WTC11 (cell line): Measurements from ENCODE around the gene ID3. TPM values are rescaled to one million over a fixed set of nuclear protein-coding genes. Genes with fewer than 3 reads are reported as not detected.

Experiments used
- ATAC-seq: fragments of 200-7000 bp; cut with Tn5 transposase; 2 replicates; pipeline ENCODE4 v1.10.0; 2021; ENCODE audit warnings: mild to moderate bottlenecking, moderate library complexity
- CTCF ChIA-PET: fragments of 300-600 bp; sonication (Branson Sonifier 250); formaldehyde crosslinking; loops from one replicate; lab custom pipeline; 2021; ENCODE audit warnings: antibody characterized with exemption; lab: Charles Lee
- POLR2A ChIA-PET: fragments of 350-600 bp; sonication (Branson Sonifier 250); formaldehyde crosslinking; loops from one replicate; lab custom pipeline; 2021; ENCODE audit warnings: antibody characterized with exemption; lab: Charles Lee
- DNase-seq: peaks from one replicate; pipeline ENCODE4 v3.0.0; 2021; ENCODE audit warnings: low spot score
- H3K27ac Mint-ChIP-seq: 2 replicates; pipeline ENCODE4 v1.8.0; 2021; ENCODE audit warnings: mixed read lengths
- H3K27me3 Mint-ChIP-seq: 2 replicates; pipeline ENCODE4 v1.8.0; 2021; ENCODE audit warnings: low read depth, mild to moderate bottlenecking, moderate library complexity, mixed read lengths
- H3K36me3 Mint-ChIP-seq: 2 replicates; pipeline ENCODE4 v1.8.0; 2021; ENCODE audit warnings: mixed read lengths
- H3K4me1 Mint-ChIP-seq: 2 replicates; pipeline ENCODE4 v1.8.0; 2022; ENCODE audit warnings: mixed read lengths
- H3K4me3 Mint-ChIP-seq: 2 replicates; pipeline ENCODE4 v1.8.0; 2021; ENCODE audit warnings: mild to moderate bottlenecking, moderate library complexity, mixed read lengths
- H3K9me3 Mint-ChIP-seq: 2 replicates; pipeline ENCODE4 v1.8.0; 2021; ENCODE audit warnings: mixed read lengths
- E2F5 ChIP-seq: sonication (generic); formaldehyde crosslinking; IDR thresholded peaks from 2 replicates; pipeline ENCODE4 v1.8.1; 2022; ENCODE audit warnings: mild to moderate bottlenecking, moderate library complexity, missing genetic modification reagents
- EMX1 ChIP-seq: fragments of 250-450 bp; sonication (Bioruptor Pico); IDR thresholded peaks from 2 replicates; pipeline ENCODE4 v1.8.0; 2021; ENCODE audit warnings: mild to moderate bottlenecking
- JUN ChIP-seq: sonication (generic); formaldehyde crosslinking; IDR thresholded peaks from 2 replicates; pipeline ENCODE4 v1.8.0; 2023; ENCODE audit warnings: mild to moderate bottlenecking, missing genetic modification reagents
- MYBL2 ChIP-seq: sonication (generic); formaldehyde crosslinking; IDR thresholded peaks from 2 replicates; pipeline ENCODE4 v1.8.1; 2023; ENCODE audit warnings: mild to moderate bottlenecking, moderate library complexity, missing genetic modification reagents
- NFE2L1 ChIP-seq: sonication (generic); formaldehyde crosslinking; IDR thresholded peaks from 2 replicates; pipeline ENCODE4 v1.8.1; 2023; ENCODE audit warnings: missing genetic modification reagents
- NR1H2 ChIP-seq: sonication (generic); formaldehyde crosslinking; IDR thresholded peaks from 2 replicates; pipeline ENCODE4 v1.9.0; 2021; ENCODE audit warnings: mild to moderate bottlenecking, moderate library complexity, missing genetic modification reagents
- SOX15 ChIP-seq: fragments of 250-450 bp; sonication (Bioruptor Pico); IDR thresholded peaks from 2 replicates; pipeline ENCODE4 v1.9.0; 2021; ENCODE audit warnings: mild to moderate bottlenecking
- TCF7 ChIP-seq: sonication (generic); formaldehyde crosslinking; IDR thresholded peaks from 2 replicates; pipeline ENCODE4 v1.8.0; 2022; ENCODE audit warnings: mild to moderate bottlenecking, low read depth, missing genetic modification reagents, moderate library complexity
- ZBTB21 ChIP-seq: sonication (generic); formaldehyde crosslinking; IDR thresholded peaks from 2 replicates; pipeline ENCODE4 v1.8.1; 2023; ENCODE audit warnings: mild to moderate bottlenecking, missing genetic modification reagents, borderline replicate concordance
- ZNF138 ChIP-seq: sonication (generic); formaldehyde crosslinking; conservative IDR thresholded peaks from 2 replicates; pipeline ENCODE4 v1.8.1; 2022; ENCODE audit warnings: mild to moderate bottlenecking, moderate library complexity, missing genetic modification reagents
- ZNF396 ChIP-seq: fragments of 250-450 bp; sonication (Bioruptor Pico); IDR thresholded peaks from 2 replicates; pipeline ENCODE4 v1.8.0; 2021; ENCODE audit warnings: mild to moderate bottlenecking, moderate library complexity, borderline replicate concordance
- total RNA-seq: library from RNA; stranded (reverse); gene quantifications from 3 replicates; pipeline ENCODE4 v1.2.3, GENCODE V29; 2021
- TF ChIP-seq, protein P1 (sequence below): sonication (generic); formaldehyde crosslinking; IDR thresholded peaks from 2 replicates; pipeline ENCODE4 v1.8.0; 2023; ENCODE audit warnings: missing genetic modification reagents, mild to moderate bottlenecking, borderline replicate concordance
- TF ChIP-seq, protein P2 (sequence below): fragments of 250-450 bp; sonication (Bioruptor Pico); IDR thresholded peaks from 2 replicates; pipeline ENCODE4 v1.9.0; 2021; ENCODE audit warnings: mild to moderate bottlenecking
- TF ChIP-seq, protein P3 (sequence below): sonication (generic); formaldehyde crosslinking; IDR thresholded peaks from 2 replicates; pipeline ENCODE4 v1.8.1; 2023; ENCODE audit warnings: mild to moderate bottlenecking, missing genetic modification reagents, borderline replicate concordance
- TF ChIP-seq, protein P4 (sequence below): fragments of 250-450 bp; sonication (Bioruptor Pico); conservative IDR thresholded peaks from 2 replicates; pipeline ENCODE4 v1.9.0; 2021; ENCODE audit warnings: mild to moderate bottlenecking
- TF ChIP-seq, protein P5 (sequence below): fragments of 250-450 bp; sonication (Bioruptor Pico); IDR thresholded peaks from 2 replicates; pipeline ENCODE4 v2.1.2; 2022; ENCODE audit warnings: mild to moderate bottlenecking, moderate library complexity

The ID3 gene
- total RNA-seq, 1 experiment from 2014 or later: 168 TPM

DNA sequence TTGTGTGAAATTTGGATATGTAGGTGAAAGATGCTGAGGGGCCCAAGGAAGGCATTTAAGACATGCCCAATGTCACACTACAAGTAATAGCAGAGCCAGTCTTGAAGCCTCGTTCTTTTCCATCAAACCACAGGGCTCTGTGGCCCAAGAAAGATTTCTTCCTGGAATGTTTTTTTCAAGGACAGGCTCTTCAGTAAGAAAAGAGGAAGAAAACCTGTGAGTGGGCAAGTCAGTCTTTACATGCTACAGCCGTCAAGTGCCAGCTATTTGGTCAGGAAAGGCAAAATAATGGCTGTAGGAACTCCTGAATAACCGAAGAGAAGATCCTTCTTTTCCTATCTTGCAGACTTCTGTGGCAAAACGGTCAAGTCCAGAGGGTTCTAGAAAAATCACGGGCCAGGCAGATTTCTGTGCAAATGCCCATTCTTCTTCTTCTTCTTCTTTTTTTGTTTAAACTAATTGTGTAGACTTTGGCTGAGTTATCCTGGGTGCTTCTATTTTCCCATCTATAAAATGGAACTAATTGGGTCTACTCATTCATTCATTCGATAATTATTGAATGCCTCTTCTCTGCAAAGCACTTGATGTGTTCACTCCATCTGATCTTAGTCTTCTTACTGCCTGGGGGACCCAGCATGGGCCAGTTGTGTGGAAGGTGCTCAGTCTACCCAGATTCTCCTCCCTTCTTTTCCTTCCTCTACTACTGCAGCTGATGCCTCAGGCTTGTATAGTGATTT is 1.9 kb upstream of the ID3 start:
- H3K4me3 Mint-ChIP-seq: peak overlapping the region; percentile 94; the same call in 1 of the 2 replicates
- peak overlapping the region; percentile 98 for H3K27ac Mint-ChIP-seq
- POLR2A ChIA-PET: interaction anchor here (4.5 kb wide), 1 partner anchor 76 kb away, joined by 26 read pairs; no protein-coding TSS in a partner anchor
- no peaks in the 10 kb centered on the region for H3K27me3 Mint-ChIP-seq
- H3K4me1 Mint-ChIP-seq: peaks cover 79% of the 10 kb centered on the region
- CTCF ChIA-PET: interaction anchor here (0.8 to 1.8 kb wide), 3 partner anchors 37 to 76 kb away, joined by 3 to 9 read pairs (median 5); no protein-coding TSS in a partner anchor
- H3K9me3 Mint-ChIP-seq: no peaks in the 10 kb centered on the region
- TF ChIP-seq, protein P1, sequence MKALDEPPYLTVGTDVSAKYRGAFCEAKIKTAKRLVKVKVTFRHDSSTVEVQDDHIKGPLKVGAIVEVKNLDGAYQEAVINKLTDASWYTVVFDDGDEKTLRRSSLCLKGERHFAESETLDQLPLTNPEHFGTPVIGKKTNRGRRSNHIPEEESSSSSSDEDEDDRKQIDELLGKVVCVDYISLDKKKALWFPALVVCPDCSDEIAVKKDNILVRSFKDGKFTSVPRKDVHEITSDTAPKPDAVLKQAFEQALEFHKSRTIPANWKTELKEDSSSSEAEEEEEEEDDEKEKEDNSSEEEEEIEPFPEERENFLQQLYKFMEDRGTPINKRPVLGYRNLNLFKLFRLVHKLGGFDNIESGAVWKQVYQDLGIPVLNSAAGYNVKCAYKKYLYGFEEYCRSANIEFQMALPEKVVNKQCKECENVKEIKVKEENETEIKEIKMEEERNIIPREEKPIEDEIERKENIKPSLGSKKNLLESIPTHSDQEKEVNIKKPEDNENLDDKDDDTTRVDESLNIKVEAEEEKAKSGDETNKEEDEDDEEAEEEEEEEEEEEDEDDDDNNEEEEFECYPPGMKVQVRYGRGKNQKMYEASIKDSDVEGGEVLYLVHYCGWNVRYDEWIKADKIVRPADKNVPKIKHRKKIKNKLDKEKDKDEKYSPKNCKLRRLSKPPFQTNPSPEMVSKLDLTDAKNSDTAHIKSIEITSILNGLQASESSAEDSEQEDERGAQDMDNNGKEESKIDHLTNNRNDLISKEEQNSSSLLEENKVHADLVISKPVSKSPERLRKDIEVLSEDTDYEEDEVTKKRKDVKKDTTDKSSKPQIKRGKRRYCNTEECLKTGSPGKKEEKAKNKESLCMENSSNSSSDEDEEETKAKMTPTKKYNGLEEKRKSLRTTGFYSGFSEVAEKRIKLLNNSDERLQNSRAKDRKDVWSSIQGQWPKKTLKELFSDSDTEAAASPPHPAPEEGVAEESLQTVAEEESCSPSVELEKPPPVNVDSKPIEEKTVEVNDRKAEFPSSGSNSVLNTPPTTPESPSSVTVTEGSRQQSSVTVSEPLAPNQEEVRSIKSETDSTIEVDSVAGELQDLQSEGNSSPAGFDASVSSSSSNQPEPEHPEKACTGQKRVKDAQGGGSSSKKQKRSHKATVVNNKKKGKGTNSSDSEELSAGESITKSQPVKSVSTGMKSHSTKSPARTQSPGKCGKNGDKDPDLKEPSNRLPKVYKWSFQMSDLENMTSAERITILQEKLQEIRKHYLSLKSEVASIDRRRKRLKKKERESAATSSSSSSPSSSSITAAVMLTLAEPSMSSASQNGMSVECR (CRISPR knock-in tag): no peak
- TF ChIP-seq, protein P2, sequence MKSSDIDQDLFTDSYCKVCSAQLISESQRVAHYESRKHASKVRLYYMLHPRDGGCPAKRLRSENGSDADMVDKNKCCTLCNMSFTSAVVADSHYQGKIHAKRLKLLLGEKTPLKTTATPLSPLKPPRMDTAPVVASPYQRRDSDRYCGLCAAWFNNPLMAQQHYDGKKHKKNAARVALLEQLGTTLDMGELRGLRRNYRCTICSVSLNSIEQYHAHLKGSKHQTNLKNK: no peak
- TF ChIP-seq NFE2L1 (no peak), JUN (no peak), ZNF396 (CRISPR knock-in tag) (no peak), ZNF138 (CRISPR knock-in tag) (no peak), MYBL2 (CRISPR knock-in tag) (no peak), SOX15 (CRISPR knock-in tag) (no peak), NR1H2 (CRISPR knock-in tag) (no peak), EMX1 (no peak), ZBTB21 (CRISPR knock-in tag) (no peak), E2F5 (CRISPR knock-in tag) (no peak), TCF7 (CRISPR knock-in tag) (no peak)
- TF ChIP-seq, protein P3, sequence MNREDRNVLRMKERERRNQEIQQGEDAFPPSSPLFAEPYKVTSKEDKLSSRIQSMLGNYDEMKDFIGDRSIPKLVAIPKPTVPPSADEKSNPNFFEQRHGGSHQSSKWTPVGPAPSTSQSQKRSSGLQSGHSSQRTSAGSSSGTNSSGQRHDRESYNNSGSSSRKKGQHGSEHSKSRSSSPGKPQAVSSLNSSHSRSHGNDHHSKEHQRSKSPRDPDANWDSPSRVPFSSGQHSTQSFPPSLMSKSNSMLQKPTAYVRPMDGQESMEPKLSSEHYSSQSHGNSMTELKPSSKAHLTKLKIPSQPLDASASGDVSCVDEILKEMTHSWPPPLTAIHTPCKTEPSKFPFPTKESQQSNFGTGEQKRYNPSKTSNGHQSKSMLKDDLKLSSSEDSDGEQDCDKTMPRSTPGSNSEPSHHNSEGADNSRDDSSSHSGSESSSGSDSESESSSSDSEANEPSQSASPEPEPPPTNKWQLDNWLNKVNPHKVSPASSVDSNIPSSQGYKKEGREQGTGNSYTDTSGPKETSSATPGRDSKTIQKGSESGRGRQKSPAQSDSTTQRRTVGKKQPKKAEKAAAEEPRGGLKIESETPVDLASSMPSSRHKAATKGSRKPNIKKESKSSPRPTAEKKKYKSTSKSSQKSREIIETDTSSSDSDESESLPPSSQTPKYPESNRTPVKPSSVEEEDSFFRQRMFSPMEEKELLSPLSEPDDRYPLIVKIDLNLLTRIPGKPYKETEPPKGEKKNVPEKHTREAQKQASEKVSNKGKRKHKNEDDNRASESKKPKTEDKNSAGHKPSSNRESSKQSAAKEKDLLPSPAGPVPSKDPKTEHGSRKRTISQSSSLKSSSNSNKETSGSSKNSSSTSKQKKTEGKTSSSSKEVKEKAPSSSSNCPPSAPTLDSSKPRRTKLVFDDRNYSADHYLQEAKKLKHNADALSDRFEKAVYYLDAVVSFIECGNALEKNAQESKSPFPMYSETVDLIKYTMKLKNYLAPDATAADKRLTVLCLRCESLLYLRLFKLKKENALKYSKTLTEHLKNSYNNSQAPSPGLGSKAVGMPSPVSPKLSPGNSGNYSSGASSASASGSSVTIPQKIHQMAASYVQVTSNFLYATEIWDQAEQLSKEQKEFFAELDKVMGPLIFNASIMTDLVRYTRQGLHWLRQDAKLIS (CRISPR knock-in tag): no peak
- TF ChIP-seq, protein P4, sequence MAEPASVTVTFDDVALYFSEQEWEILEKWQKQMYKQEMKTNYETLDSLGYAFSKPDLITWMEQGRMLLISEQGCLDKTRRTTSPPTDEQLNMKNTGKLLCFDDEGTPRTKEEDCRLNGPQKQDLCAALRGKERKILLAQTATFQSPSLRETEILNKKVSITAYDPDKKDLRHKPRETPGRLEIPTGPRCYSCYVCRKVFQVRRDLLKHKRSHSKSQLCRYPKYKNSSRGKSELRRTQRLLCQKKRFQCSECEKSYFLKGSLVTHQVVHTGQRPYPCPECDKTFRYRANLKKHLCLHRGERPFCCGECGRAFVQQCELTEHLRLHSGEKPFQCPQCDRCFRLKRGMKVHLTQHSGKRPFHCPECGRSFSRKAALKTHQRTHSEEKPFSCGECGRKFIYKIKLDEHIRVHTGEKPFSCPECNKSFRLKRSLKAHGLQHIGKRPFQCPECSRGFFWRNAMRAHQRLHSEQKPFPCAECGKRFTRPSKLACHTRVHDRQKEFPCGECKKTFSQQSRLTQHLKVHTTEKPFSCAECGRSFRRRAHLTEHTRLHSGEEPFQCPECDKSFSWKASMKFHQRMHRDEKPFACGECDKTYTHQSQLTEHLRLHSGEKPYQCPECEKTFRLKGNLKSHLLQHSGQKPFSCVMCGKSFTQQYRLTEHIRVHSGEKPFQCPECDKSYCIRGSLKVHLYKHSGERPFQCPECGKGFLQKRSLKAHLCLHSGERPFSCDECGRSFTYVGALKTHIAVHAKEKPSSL (CRISPR knock-in tag): no peak
- TF ChIP-seq, protein P5, sequence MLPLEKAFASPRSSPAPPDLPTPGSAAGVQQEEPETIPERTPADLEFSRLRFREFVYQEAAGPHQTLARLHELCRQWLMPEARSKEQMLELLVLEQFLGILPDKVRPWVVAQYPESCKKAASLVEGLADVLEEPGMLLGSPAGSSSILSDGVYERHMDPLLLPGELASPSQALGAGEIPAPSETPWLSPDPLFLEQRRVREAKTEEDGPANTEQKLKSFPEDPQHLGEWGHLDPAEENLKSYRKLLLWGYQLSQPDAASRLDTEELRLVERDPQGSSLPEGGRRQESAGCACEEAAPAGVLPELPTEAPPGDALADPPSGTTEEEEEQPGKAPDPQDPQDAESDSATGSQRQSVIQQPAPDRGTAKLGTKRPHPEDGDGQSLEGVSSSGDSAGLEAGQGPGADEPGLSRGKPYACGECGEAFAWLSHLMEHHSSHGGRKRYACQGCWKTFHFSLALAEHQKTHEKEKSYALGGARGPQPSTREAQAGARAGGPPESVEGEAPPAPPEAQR (CRISPR knock-in tag): no peak
- TF ChIP-seq, all 79 proteins: peak for 0
- peaks cover 19% of the 10 kb centered on the region for H3K36me3 Mint-ChIP-seq
- DNase-seq (no peak), ATAC-seq (no peak)
